Hepatocyte (in vitro differentiated cells): ENCODE measurements around the gene TMEM192.

Experiments
- CTCF ChIP-seq: fragments of 200-600 bp; sonication (generic); IDR thresholded peaks from 2 replicates; pipeline ENCODE4 v1.5.1; 2016; ENCODE audit warnings: antibody characterized with exemption, mild to moderate bottlenecking; ENCODE audit not compliant: poor library complexity
- EZH2 ChIP-seq: fragments of 200-600 bp; sonication (generic); IDR thresholded peaks from 2 replicates; pipeline ENCODE4 v1.6.1; 2016; ENCODE audit warnings: antibody characterized with exemption, mild to moderate bottlenecking, borderline replicate concordance

GRCh38 chr4:165059386-165059785, 53.3 kb downstream of the TMEM192 start:
- TF ChIP-seq CTCF (no peak), EZH2 (no peak)
